Measurements from ENCODE around the gene ANKMY2. TPM values are rescaled to one million over a fixed set of nuclear protein-coding genes. Genes with fewer than 3 reads are reported as not detected.
"Not testable (repeated sequence)": the region's sequence is repeated elsewhere in the genome, so short reads cannot be mapped to it uniquely, and the experiment has no call there.

Gene ANKMY2
- total RNA-seq, 3 donors from 2014 or later, result 19.5 to 25.8 (median 22.8) TPM

- Histone ChIP-seq H3K36me3 (ENCODE audit: low read depth) (no peaks in the 10 kb centered on the region), H3K4me3 (no peak overlapping the region), H3K9me3 (no peaks in the 10 kb centered on the region), H3K4me1 (ENCODE audit: low read depth) (no peaks in the 10 kb centered on the region)
- no peak for ATAC-seq
- no peak for DNase-seq
- no peak for TF ChIP-seq CTCF (IDR thresholded peaks at IDR 0.05)
- intact Hi-C loops (cut with DNase I, micrococcal nuclease), result no loop called here
Observed at GRCh38 chr7:16685535-16685934, 40.0 kb upstream of the ANKMY2 start.

- DNase-seq (no peak), ATAC-seq (no peak)
- TF ChIP-seq CTCF (IDR thresholded peaks at IDR 0.05), result no peak
- no peaks in the 10 kb centered on the region for H3K9me3 ChIP-seq
- H3K4me3 ChIP-seq, result no peak overlapping the region
- H3K4me1 ChIP-seq (ENCODE audit: low read depth), result no peaks in the 10 kb centered on the region
- no peaks in the 10 kb centered on the region for H3K36me3 ChIP-seq (ENCODE audit: low read depth)
- intact Hi-C loops (cut with DNase I, micrococcal nuclease), result no loop called here
Observed at GRCh38 chr7:16684935-16685334, 39.4 kb upstream of the ANKMY2 start.

GRCh38 chr7:16678645-16679566, 33.4 kb upstream of the ANKMY2 start:
- DNase-seq; H3K9me3 ChIP-seq; H3K36me3 ChIP-seq (ENCODE audit: low read depth); H3K4me3 ChIP-seq; intact Hi-C loops (cut with DNase I, micrococcal nuclease); ATAC-seq; H3K4me1 ChIP-seq (ENCODE audit: low read depth): not testable (repeated sequence)

GRCh38 chr7:16677978-16678494, 32.5 kb upstream of the ANKMY2 start:
- TF ChIP-seq CTCF (IDR thresholded peaks at IDR 0.05), result no peak
- intact Hi-C loops (cut with DNase I, micrococcal nuclease), result no loop called here

GRCh38 chr7:16675277-16675676, 29.7 kb upstream of the ANKMY2 start:
- no peaks in the 10 kb centered on the region for H3K36me3 ChIP-seq (ENCODE audit: low read depth)
- H3K4me3 ChIP-seq, result no peak overlapping the region
- H3K4me1 ChIP-seq (ENCODE audit: low read depth), result no peaks in the 10 kb centered on the region
- ATAC-seq (no peak), DNase-seq (no peak)
- no peak for TF ChIP-seq CTCF (IDR thresholded peaks at IDR 0.05)
- intact Hi-C loops (cut with DNase I, micrococcal nuclease), result no loop called here
- H3K9me3 ChIP-seq, result no peaks in the 10 kb centered on the region

More at GRCh38 chr7:16677978-16678494, 32.5 kb upstream of the ANKMY2 start:
- no peaks in the 10 kb centered on the region for H3K4me1 ChIP-seq (ENCODE audit: low read depth)
- no peaks in the 10 kb centered on the region for H3K9me3 ChIP-seq
- peak; percentile 51 for ATAC-seq
- H3K36me3 ChIP-seq (ENCODE audit: low read depth), result no peaks in the 10 kb centered on the region
- peak in 2 of 3 donors; percentile 50 to 59 for DNase-seq
- no peak overlapping the region for H3K4me3 ChIP-seq

- DNase-seq (no peak), ATAC-seq (no peak)
- Histone ChIP-seq H3K4me1 (ENCODE audit: low read depth) (no peaks in the 10 kb centered on the region), H3K36me3 (ENCODE audit: low read depth) (no peaks in the 10 kb centered on the region), H3K4me3 (no peak overlapping the region), H3K9me3 (no peaks in the 10 kb centered on the region)
- intact Hi-C loops (cut with DNase I, micrococcal nuclease), result no loop called here
- TF ChIP-seq CTCF (IDR thresholded peaks at IDR 0.05), result no peak
Observed at GRCh38 chr7:16671811-16672210, 26.3 kb upstream of the ANKMY2 start.
